ENCODE data around the gene IFNA16.
"Not testable (repeated sequence)": the region's sequence is repeated elsewhere in the genome, so short reads cannot be mapped to it uniquely, and the experiment has no call there.

The IFNA16 gene

GRCh38 chr9:21217211-21217610 lies at the start of gene IFNA16:
Gene IFNA16 (minus strand): TSS chr9:21217311. CDS start chr9:21217305, 6 bp downstream.
- not testable (repeated sequence) for DNase-seq

GRCh38 chr9:21265421-21266189 lies 48.5 kb upstream of the IFNA16 start:
- no peak for DNase-seq

- no peak for DNase-seq
Measured at GRCh38 chr9:21255538-21256212, 38.6 kb upstream of the IFNA16 start.

- DNase-seq, result peak; percentile 23
Measured at GRCh38 chr9:21252721-21253547, 35.8 kb upstream of the IFNA16 start.

- DNase-seq, result no peak
Measured at GRCh38 chr9:21251638-21252037, 34.5 kb upstream of the IFNA16 start.

- no peak for DNase-seq
Measured at GRCh38 chr9:21251190-21251589, 34.1 kb upstream of the IFNA16 start.

- DNase-seq, result no peak
Measured at GRCh38 chr9:21244836-21245235, 27.7 kb upstream of the IFNA16 start.

- no peak for DNase-seq
Measured at GRCh38 chr9:21239911-21240310, 22.8 kb upstream of the IFNA16 start, which contains the start of gene IFNA14. Gene IFNA14 (minus strand): TSS chr9:21240005. CDS start chr9:21239935, 70 bp downstream.

GRCh38 chr9:21236360-21236714 lies 19.2 kb upstream of the IFNA16 start:
- DNase-seq, result not testable (repeated sequence)

GRCh38 chr9:21235468-21236359 lies 18.6 kb upstream of the IFNA16 start:
- peak; percentile 28 for DNase-seq

- DNase-seq, result no peak
Measured at GRCh38 chr9:21234153-21234687, 17.1 kb upstream of the IFNA16 start.

GRCh38 chr9:21233258-21233657 lies 16.1 kb upstream of the IFNA16 start:
- DNase-seq, result no peak

GRCh38 chr9:21228122-21228521 lies 11.0 kb upstream of the IFNA16 start, which contains the start of gene IFNA17:
Gene IFNA17 (minus strand): TSS chr9:21228222. CDS start chr9:21228173, 49 bp downstream.
- DNase-seq, result no peak

- DNase-seq, result not testable (repeated sequence)
Measured at GRCh38 chr9:21213411-21214326, 3.4 kb downstream of the IFNA16 start.

GRCh38 chr9:21212160-21212559 lies 5.0 kb downstream of the IFNA16 start:
- not testable (repeated sequence) for DNase-seq

GRCh38 chr9:21210782-21211181 lies 6.3 kb downstream of the IFNA16 start:
- DNase-seq, result not testable (repeated sequence)

GRCh38 chr9:21210311-21210710 lies 6.8 kb downstream of the IFNA16 start:
- DNase-seq, result no peak

- not testable (repeated sequence) for DNase-seq
Measured at GRCh38 chr9:21207043-21207442, 10.1 kb downstream of the IFNA16 start, which contains the start of gene IFNA10. Gene IFNA10 (minus strand): TSS chr9:21207143. CDS start chr9:21207097, 46 bp downstream.

GRCh38 chr9:21205204-21205603 lies 11.9 kb downstream of the IFNA16 start:
- DNase-seq, result no peak

- not testable (repeated sequence) for DNase-seq
Measured at GRCh38 chr9:21202105-21202504, 15.0 kb downstream of the IFNA16 start, which contains the start of gene IFNA7. Gene IFNA7 (minus strand): TSS chr9:21202205. CDS start chr9:21202165, 40 bp downstream.
